ENCODE results near the gene SENP6.
A peak's percentile ranks its signal among the peaks of the same experiment; 100 is the strongest.
"Not testable (repeated sequence)": the region's sequence is repeated elsewhere in the genome, so short reads cannot be mapped to it uniquely, and the experiment has no call there.

The SENP6 gene

DNA sequence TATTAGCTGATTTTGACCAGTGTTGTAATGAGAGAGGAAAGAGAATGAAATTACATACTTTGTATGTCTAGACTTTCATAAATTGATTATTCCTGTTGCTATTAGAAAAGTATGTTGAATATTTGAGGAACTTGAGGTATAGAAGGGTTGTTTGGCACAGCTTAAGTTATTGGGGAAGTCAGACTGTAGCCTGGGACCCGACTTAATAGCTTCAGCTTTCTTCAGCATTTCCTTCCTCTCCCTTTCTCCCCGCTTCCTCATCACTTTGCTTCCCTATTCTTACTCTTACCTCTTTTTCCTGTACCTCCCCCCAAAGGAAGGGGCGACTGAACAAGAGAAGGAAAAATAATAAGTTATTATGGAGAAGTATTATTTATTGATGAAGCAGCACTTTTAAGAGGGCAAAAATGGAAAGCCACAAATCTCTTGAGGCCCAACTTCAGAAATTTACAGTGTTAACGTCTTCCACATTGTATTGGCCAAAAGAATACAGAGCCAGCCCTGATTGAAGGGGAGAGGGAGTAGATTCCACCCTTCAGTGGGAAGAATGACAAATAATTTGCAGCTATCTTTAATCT lies 7.4 kb downstream of the SENP6 start:
- DNase-seq = peak; percentile 45

DNA sequence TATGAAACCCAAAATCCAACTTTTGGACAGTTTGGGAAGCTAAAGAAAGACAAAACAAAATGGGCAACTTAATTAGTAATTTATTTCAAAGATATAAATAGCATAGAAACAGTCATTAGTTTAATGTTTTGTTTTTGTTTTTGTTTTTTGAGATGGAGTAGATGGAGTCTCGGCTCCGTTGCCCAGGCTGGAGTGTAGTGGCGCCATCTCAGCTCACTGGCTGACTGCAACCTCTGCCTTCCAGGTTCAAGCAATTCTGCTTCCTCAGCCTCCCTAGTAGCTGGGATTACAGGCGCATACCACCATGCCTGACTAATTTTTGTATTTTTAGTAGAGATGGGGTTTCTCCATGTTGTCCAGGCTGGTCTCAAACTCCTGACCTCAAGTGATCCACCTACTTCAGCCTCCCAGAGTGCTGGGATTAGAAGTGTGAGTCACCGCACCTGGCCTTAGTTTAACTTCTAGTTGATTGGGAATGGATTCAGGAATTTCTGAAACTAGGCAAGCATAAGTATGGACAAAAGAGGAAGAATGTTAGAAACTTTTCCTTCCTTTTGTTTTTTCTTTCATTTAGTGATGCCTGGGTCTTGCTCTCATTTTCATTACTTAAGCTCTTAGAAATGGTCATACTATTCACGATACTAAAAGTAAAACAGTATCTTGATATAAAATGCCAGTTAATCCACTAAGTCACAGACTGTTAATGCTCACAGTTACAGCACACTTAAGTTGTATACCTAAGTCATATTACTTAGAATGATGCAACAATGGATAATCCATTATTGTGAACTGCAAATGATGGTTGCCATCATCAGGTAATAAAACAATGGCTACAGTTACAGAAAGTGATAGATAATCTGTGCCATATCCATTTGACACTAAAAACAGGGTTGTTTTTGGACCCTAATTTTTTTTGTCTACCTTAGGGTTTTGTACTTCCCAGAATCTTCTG lies 8.2 kb downstream of the SENP6 start:
- DNase-seq = peak; percentile 83

DNA sequence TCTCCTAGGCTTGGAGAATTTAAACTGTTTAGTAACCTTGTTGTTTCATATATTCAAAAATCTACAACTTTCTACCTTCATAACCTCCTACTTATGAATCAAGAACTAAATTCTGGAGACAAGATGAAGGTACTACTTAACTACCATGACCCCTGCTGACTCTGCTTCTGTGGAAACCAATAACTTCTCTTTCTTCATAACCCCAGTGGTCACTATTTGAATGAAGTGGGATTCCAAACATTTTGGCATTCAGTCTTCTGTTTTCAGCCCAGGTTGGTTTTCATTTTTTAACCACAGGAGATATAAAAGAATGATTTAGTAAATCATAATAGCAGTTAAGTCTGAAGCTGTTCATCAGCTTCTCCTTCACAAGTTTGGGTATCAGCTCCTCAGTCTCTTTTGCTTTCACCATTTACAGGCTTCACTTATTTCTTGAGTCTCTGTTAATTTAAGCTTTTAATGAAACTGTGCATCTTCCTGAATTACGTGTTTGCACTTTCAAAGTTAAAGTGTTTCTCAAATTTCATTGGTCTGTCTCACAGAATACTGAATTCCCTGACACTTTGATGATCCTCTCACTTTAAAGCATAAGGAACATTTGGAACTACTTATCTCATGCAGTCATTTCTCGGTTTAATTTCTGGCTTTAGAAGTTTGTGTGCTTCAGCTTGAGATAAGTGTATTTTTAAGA lies 9.5 kb downstream of the SENP6 start:
- peak; percentile 60 for DNase-seq

DNA sequence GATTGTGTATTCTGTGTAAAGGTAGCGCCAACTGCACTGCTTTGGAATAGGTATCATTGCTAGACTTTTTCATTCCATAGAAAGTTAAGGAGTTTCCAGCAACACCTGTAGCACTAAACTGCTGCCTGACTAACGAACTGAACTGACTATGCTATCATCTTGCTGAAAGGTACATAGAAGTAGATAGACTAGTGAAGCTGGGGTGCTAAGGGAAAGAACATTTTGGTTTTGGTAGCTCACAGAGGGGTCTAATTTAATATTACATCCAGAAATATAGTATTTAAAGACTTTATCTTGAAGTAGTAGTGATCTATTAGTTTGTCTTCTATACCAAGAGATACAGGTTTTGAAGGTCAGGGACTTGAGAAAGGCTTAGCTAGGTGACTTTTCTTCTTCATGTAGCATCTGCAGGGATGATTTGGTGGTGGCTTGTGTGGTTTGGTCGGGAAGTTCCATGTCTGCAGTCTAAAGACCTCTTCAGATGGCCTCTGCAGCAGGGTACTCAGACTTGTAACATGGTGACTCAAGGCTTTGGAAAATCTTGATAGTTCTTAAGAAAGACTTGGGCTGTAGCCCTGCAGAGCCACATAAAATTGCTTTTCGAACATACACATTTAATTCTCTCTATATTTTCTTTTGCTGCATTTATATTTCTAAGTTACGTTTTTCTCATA lies 10.2 kb downstream of the SENP6 start:
- DNase-seq = no peak

DNA sequence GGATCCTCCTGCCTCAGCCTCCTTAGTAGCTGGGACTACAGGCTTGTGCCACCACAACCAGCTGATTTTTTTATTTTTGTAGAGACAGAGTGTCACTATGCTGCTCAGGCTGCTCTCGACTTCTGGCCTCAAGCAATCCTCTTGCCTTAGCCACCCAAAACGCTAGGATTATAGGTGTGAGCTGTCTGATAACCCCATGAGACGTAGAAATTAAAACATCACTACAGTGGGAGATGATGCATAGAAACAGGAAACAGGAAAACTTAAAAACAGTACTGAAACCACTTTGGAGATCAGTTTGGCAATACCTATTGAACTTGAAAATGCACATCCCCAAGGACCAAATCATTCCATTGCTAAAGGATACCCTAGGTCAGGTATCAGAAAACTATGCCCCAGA lies 10.8 kb downstream of the SENP6 start:
- no peak for DNase-seq

DNA sequence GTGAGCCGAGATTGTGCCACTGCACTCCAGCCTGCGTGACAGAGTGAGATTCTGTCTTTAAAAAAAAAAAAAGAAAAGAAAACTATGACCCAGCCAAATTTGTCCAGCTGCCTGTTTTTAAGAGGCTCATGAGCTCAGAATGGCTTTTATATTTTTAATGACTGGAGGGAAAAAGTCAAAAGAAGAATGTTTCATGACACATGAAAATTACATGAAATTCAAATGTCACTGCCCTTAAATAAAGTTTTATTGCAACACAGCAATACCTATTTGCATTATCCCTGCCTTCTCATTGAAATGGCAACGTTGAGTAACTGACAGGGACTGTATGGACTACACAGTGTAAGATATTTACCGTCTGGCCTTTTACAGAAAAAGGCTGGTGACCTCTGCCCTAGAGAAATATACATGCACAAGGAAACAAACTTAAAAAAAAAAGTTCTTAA lies 11.4 kb downstream of the SENP6 start:
- DNase-seq = no peak

DNA sequence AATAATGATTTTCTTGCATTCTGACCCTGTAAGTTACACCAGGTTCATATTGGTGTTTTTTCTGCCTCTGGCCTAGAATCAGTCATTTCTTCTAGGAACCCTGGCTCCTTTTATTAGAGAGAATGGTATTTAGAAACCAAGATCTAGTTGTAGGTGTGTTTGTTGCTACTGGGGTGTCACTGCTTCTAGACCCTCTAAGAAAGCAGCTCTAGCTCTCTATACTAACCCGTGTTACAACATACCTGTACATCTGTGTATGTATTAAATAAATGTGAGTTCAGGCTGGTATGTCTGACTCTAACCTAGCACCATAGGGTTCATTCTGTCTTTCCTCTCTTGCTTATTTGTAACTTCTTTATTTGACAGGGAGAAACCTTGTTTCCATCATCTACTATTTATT lies 16.8 kb downstream of the SENP6 start:
- no peak for DNase-seq

DNA sequence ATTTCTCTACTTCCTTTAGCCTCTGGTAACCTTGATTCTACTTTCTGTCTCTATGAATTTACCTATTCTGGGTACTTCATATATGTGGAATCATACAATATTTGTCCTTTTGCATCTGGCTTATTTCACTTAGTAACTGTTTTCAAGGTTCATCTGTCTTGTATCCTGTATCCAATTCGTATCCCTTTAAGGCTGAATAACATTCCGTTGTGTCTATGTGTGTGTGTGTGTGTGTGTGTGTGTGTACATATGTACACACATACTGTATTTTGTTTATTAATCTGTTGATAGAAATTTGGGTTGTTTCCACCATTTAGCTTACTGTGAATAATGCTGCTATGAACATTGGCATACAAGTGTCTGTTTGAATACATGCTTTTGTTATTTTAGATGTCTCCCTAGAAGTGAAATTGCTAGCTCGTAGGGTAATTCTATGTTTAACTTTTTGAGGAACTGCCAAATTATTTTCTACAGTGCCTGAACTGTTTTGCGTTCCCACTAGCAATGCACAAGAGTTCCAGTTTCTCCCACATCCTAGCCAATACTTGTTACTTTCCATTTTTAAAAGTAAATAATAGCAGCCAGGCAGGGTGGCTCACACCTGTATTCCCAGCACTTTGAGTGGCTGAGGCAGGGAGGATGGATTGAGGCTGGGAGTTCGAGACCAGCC lies 17.7 kb downstream of the SENP6 start:
- no peak for DNase-seq

DNA sequence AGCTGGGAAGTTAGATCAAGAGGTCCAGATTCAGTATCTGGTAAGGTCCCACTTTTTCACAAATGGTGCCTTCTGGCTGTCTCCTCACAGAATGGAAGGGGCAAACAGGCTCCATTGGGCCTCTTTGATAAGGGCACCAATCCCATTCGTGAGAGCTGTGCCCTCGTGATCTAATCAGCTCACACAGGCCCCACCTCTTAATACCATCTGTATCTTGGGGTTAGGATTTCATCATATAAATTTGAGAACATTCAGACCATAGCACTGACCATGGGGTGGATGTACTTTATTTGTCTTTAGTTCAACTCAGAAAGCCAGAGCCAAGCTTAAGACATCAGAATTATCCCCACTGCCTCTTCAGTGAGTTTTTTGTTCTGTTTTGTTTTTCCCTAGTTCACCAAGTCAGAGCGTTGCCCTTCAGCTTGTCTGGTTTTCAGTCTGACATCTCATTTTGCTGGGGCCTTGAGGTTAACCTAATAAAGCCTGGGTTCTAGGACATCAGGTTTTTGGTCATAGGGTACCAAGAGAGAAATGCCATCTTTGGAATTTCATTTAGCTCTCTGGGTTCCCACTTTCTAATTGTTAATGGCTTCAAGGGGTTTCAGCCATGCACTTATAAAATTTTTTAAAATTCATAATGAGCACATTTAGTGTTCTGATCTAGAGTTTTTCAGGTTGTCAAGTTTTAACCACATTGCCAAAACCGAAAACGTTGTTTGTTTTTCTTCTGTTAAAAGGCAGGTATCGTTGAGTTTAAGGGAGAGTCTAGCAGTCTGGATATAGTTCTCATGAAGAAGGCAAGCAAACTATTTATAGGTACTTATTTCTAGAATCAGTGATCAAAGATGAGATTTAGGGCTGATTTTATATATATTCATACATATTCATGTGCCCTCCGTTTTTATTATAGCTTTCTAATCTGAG lies 19.0 kb downstream of the SENP6 start:
- DNase-seq = no peak

DNA sequence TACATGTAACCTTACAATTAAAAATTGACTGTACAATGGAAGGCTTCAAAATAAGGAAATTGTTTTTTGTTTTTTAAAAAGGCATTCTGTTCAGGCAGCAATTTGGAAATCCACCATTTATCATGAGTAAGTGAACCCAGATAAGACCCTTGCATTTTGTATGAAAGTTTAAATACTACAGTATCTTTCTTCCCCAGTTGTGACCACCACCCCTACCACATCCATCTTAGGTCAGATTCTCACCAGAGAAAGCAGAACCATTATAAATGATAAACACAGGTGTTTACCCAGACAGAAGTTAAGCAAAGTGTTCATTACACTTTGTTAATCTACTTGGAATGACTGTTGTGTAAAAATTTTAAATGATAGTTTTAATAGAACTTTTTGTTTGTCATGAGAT lies 20.2 kb downstream of the SENP6 start:
- no peak for DNase-seq

DNA sequence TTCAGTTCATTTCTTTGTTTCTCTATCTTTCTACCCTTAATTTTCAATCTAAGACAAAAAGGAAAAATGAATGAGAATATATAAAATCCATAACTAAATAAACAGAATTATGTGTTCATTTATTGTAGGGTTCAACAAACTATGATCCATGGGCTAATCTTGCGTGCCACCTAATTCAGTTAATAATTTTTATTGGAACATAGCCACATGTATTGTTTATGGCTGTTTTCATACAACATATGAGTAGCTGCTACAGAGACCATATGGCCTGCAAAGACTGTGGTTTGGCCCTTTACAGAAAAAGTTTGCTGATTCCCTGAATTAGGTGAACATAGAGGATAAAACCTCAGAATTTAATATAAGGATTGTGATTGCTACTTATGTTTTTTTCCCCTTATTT lies 21.8 kb downstream of the SENP6 start:
- no peak for DNase-seq

DNA sequence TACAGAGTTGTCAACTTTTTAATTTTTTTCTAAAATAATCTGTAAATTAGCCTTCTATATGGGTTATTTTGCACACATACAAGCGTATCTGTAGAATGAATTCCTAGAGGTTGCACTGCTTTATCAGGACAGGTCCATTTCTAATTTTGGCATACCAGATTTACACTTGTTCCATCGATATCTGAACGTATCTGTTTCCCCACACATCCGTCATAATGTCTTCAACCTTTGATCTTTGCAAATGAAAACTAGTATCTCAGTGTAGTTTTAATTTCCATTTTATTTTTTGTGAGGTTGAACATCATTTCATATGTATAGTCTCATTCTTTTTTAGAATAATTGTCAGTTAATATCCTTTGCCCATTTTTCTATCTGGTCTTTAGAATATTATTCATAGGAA lies 22.7 kb downstream of the SENP6 start:
- DNase-seq = no peak

DNA sequence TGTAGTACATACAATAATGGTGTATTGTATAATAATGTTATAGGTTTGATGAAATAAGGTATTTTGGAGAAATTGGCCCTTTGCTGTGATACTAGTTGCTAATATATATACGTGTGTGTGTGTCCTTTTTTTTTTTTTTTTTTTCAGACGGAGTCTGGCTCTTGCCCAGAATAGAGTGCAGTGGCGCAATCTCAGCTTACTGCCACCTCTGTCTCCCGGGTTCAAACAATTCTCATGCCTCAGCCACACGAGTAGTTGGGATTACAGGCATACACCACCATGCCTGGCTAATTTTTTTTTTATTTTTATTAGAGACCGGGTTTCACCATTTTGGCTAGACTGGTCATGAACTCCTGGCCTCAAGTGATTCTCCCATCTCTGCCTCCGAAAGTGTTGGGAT lies 23.3 kb downstream of the SENP6 start:
- DNase-seq = no peak

DNA sequence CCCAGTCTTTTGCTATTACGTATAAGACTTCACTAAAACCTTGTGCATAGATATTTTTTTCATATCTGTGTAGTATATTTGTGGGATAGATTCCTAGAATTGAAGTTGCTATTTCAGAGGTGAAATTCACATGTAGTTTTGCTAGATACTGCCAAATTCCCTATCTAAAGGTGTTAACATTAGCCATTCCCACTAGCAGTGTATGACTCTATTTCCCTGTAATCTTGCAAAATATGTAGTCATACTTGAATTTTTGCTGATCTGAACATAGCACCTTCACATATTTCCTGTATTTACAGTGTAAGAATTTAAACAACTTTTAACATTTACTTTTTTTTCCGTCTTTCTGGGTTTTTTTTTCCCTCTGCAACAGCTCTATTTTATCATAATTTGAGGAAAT lies 24.9 kb downstream of the SENP6 start:
- DNase-seq = no peak

DNA sequence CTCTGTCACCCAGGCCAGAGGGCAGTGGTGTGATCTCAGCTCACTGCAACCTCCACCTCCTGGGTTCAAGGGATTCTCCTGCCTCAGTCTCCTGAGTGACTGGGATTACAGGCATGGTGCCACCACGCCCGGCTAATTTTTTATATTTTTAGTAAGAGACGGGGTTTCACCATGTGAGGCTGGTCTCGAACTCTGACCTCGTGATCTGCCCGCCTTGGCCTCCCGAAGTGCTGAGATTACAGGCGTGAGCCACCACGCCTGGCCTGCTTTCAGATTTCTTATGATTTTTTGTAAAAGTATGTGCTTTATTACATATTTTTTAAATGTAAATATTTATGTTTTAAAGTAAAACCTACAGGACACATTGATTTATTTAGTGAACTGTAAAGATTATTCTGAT lies 26.0 kb downstream of the SENP6 start:
- DNase-seq = not testable (repeated sequence)

DNA sequence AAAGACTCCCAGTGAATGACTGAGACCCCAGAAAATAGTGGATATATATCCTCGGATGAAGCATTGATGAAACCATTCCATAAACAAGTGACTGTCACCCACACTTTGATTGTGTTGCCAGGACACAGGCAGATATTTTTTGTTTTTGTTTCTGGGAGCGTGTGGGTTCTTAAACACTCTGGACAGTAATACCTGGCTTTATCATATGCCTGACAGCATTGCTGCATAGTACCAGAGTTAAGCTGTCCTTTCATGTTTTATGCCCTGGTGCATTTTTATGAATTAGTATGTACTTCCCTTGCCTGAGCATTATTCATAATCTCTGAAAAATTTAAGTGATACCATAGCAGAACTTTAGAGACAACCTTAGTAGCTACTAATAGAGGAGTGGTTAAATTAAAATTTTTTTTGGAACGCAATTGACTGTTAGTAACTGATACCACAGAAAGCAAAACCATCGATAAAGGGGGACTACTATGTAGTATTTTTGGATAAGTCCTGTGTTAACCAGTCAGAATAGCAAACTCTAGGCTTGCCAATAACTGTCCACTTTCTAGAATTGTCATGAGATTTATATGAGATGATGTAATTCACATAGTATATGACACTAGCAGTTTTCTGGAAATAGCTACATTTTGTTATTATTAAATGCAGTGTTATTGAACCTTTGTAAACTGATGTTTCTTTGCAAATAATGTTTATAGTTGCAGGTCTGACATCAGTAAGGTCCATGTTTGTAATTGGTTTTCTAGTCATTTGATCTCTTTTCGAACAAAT lies 30.4 kb downstream of the SENP6 start:
- peak; percentile 22 for DNase-seq

DNA sequence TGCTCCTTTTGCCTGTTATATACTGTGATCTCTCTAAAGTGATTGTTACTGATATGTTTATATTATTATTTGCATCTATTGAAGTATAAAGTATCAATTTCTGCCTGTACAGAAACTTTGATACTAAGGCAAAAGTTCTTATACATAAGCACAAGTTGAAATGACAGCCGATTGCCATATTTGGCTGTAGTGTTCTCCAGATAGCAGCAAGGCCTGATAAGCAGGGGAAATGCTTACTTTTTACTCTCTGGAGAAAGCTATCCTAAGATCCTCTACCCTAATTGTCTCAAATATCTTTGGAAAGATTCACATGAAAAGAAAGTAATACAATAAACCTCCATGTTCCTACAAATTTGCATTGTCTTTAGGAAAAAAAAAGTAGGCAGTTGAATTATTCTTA lies 31.4 kb downstream of the SENP6 start:
- no peak for DNase-seq

DNA sequence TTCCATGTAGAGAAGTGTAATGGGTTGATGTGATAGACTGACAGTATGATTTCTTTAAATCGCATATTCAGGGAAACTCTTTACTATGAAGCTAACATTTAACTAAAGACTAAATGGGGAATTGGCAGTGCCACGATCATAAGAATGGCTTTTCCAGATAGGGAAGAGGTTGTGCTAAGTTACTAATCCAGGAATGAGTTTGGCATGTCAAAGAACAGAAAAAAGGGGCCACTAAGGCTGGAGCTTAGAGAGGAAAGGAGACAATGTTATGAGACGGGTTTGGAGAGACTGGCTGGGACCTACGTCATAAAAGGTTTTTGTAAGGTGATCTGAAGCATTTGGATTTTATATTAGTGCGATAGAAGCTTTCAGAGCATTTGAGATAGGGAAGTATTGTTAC lies 40.6 kb downstream of the SENP6 start:
- DNase-seq = no peak

DNA sequence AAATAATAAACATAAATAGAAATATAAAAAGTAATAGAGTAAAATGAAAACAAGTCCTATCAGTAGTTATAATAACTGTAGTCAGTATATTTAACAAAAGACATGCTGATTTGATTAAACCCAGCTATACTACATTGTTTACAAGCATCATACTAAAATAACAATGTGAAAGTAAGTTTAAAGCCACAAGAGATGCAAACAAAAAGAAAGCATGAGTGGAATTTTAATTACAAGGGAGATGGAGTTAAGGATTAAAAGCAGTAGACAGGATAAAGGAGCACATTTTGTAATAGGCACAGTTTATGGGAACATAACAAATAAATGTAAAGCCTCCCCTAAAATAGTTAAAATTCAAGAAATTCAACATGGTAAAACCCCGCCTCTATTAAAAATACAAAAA lies 41.5 kb downstream of the SENP6 start:
- peak; percentile 18 for DNase-seq

DNA sequence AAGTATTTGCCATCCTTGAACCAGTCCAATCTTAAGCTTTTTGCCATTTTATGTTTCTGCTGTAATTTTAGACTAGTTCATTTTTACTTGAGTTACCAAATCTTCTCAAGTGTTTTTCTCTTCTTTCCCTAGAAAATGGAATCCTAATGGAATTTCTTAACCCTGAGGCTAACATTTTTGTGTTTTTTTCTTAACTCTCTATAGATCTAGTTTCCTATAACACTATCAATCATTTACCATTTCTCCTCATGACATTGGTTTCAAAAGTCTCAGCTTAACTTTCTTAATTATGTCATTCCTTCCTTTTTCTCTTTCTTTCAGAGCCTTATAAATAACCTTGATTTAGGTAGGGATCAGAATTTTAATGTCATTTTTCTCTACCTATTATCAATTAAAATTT lies 54.8 kb downstream of the SENP6 start:
- DNase-seq = no peak

DNA sequence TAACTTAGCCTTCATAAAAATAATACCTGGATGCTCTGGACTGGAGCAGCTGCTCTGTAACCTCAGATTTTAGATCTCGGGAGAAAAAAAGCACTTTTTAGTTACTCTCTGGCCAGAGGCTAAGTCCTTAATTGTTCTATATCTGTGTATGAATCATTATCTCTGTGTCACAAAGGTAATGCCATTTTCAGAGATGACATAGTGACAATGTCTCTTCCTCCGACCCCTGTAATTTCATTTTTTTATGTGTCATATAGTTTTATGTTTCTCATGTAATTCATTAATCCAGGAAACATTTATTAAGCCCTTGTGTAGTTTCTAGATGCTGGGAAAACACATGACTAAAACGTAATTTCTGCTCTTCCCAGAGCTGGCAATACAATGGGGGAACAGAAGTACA lies 55.6 kb downstream of the SENP6 start:
- DNase-seq = no peak
